Urinary bladder (tissue), 4 donors: ENCODE data around the gene EXOC3L2. TPM values are rescaled to one million over a fixed set of nuclear protein-coding genes. Genes with fewer than 3 reads are reported as not detected.
A peak's percentile ranks its signal among the peaks of the same experiment; 100 is the strongest.
"Not testable (repeated sequence)": the region's sequence is repeated elsewhere in the genome, so short reads cannot be mapped to it uniquely, and the experiment has no call there.

Source experiments
- DNase-seq: peaks from one replicate; pipeline ENCODE4 v3.0.0-alpha.2; 2015; ENCODE audit errors: extremely low spot score
- H3K27ac ChIP-seq: one replicate; pipeline ENCODE4 v1.5.1; 2013; ENCODE audit warnings: low read depth, mild to moderate bottlenecking, moderate library complexity
- H3K36me3 ChIP-seq: one replicate; pipeline ENCODE4 v1.6.1; 2013; ENCODE audit warnings: mild to moderate bottlenecking, moderate library complexity; ENCODE audit not compliant: insufficient read depth
- H3K4me1 ChIP-seq: one replicate; pipeline ENCODE4 v1.6.1; 2013; ENCODE audit warnings: mild to moderate bottlenecking, moderate library complexity; ENCODE audit not compliant: insufficient read depth
- H3K4me3 ChIP-seq: one replicate; pipeline ENCODE4 v1.5.1; 2013; ENCODE audit warnings: low read depth, low read length
- WGBS: extraction: QIAGEN DNeasy Blood & Tissue Kit; methylation state at CpG from one replicate; pipeline ENCODE4 v1.1.7; 2013; 5-methylcytosine and 5-hydroxymethylcytosine counted together
- polyA plus RNA-seq: library from polyadenylated mRNA; stranded (reverse); fragments of 200-250 nt; gene quantifications from one replicate; pipeline ENCODE4 v1.2.3, GENCODE V29; 2013
- total RNA-seq: library from RNA; depleted of rRNA; stranded (reverse); fragments of >200 nt; gene quantifications from one replicate; pipeline ENCODE4 v1.2.3, GENCODE V29; 2014
- donor health status: healthy with polysubstance abuse.
- donor health status: healthy.

Gene EXOC3L2
- total and polyA plus RNA-seq, 2 donors = 3.4 to 6.9 TPM

- no peak within 1 kb of the TSS for H3K27ac ChIP-seq
- no peaks in the 10 kb centered on the region for H3K36me3 ChIP-seq
- H3K4me3 ChIP-seq = peak within 1 kb of the TSS; percentile 99
- H3K4me1 ChIP-seq = no peaks in the 10 kb centered on the region
- DNase-seq = peak; percentile 18
- WGBS = under 1% methylated on average over 56 of the region's 58 CpGs
These were observed 5.7 kb upstream of the EXOC3L2 start, which contains the start of gene MARK4 for GRCh38 chr19:45250832-45251451. Gene MARK4, plus strand, starts transcription at chr19:45251271. Its CDS starts 318 bp downstream, at chr19:45251589.

- DNase-seq = no peak
- no peak overlapping the region for H3K27ac ChIP-seq
- WGBS = 34% methylated on average over 14 of the region's 14 CpGs
These were observed 5.1 kb upstream of the EXOC3L2 start for GRCh38 chr19:45250216-45250831.

GRCh38 chr19:45249261-45250033, 4.2 kb upstream of the EXOC3L2 start:
- WGBS = 64% methylated on average over 11 of the region's 11 CpGs
- no peak for DNase-seq
- Histone ChIP-seq H3K27ac (no peak overlapping the region), H3K36me3 (no peaks in the 10 kb centered on the region), H3K4me1 (no peaks in the 10 kb centered on the region), H3K4me3 (no peak overlapping the region)

More at GRCh38 chr19:45250216-45250831, 5.1 kb upstream of the EXOC3L2 start:
- Histone ChIP-seq H3K36me3 (no peaks in the 10 kb centered on the region), H3K4me1 (no peaks in the 10 kb centered on the region), H3K4me3 (peak overlapping the region; percentile 99)

DNA sequence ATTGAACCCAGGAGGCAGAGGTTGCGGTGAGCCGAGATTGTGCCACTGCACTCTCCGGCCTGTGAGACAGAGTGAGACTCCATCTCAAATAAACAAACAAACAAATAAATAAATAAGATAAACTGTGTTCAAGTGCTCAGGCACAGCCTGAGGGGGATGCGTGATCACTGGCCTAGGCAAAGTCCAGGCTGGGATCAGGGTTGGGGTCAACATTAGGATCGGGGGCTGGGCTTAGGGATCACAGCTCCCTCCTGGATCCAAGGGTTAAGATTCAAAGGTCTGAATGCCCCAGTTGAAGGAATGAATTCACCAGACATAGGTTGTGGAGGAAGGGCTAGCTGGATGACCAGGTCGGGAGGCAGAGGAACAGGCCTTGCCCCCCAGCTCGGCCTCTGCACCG, 1.9 kb upstream of the EXOC3L2 start:
- no peak for DNase-seq
- Histone ChIP-seq H3K4me1 (no peaks in the 10 kb centered on the region), H3K4me3 (no peak overlapping the region), H3K27ac (no peak overlapping the region), H3K36me3 (no peaks in the 10 kb centered on the region)
- 96% methylated on average over 8 of the region's 8 CpGs for WGBS

DNA sequence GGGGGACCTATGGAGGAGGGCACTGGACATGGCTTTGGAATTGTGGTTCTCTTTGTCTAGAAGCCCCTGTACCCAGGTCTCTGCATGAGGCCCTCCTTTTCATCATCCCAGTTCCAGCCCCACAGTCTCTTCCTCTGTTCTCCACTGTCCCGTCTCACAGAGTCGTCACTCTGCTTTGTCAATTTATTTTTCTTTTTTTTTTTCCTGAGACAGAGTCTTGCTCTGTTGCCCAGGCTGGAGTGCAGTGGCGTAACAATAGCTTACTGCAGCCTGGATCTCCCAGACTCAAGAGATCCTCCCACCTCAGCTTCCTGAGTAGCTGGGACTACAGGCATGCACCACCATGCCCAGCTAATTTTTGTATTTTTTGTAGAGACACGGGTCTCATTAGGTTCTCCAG, 619 bp upstream of the EXOC3L2 start:
- H3K36me3 ChIP-seq = no peaks in the 10 kb centered on the region
- WGBS = 57% methylated on average over 4 of the region's 4 CpGs
- no peaks in the 10 kb centered on the region for H3K4me1 ChIP-seq
- no peak for DNase-seq
- H3K4me3 ChIP-seq = no peak overlapping the region
- H3K27ac ChIP-seq = no peak overlapping the region

DNA sequence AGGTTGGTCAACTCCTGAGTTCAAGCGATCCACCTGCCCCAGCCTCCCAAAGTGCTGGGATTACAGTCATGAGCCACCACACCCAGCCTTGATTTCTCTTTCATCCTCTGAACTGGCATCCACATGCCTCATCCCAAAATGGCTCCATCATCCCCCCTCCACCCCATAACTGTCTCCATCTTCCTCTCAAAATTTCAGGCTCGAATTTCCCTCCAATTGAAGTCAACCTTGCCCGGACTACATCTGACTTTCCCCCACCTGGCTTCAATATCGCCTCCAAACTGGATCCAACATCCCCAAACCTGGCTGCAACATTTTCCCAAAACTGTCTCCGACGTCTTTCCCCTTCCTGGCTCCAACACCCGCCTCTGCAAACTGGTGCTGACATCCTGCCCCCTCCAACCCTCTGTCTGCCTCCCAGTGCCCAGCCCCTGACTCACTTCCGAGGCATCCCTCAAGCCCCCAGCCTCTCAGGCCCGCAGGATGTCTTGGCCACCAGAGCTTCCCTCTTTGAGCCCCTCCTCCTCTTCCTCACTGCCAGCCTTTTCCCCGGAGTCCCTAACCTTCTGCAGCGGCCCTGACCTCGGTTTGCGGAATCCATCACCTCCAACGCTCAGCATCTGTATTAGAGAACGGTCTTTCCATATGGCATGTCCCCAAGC, 943 bp downstream of the EXOC3L2 start:
- no peaks in the 10 kb centered on the region for H3K36me3 ChIP-seq
- H3K4me3 ChIP-seq = no peak overlapping the region
- no peak for DNase-seq
- no peak overlapping the region for H3K27ac ChIP-seq
- 66% methylated on average over 15 of the region's 15 CpGs for WGBS
- no peaks in the 10 kb centered on the region for H3K4me1 ChIP-seq

GRCh38 chr19:45243144-45243732, 2.0 kb downstream of the EXOC3L2 start:
- H3K36me3 ChIP-seq = no peaks in the 10 kb centered on the region
- H3K27ac ChIP-seq = no peak overlapping the region
- no peaks in the 10 kb centered on the region for H3K4me1 ChIP-seq
- no peak for DNase-seq
- whole genome bisulfite sequencing = 77% methylated on average over 13 of the region's 13 CpGs
- no peak overlapping the region for H3K4me3 ChIP-seq

DNA sequence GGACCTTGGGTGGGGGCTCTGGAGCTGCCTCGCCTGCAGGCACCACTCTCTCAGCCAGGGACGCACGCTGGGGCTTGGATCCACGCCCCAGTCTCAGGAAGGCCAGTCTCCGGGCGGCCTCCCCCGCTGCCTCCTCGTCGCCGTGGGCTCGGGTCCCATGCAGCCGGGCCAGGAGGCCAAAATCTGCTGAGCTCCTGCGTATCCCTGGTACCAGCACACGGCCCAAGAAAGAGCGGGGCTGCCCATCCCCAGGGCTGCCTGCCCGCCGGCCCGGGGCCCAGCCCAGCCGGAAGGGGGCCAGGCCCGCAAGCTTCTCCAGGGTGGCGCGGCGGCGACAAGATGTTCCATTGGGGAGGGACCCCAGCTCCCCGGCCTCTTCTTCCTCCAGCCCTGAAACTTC, 6.7 kb downstream of the EXOC3L2 start:
- Histone ChIP-seq H3K4me3 (no peak overlapping the region), H3K4me1 (no peaks in the 10 kb centered on the region), H3K36me3 (no peaks in the 10 kb centered on the region), H3K27ac (no peak overlapping the region)
- 85% methylated on average over 25 of the region's 25 CpGs for WGBS
- DNase-seq = no peak

GRCh38 chr19:45235485-45235884, 9.7 kb downstream of the EXOC3L2 start:
- Histone ChIP-seq H3K27ac (no peak overlapping the region), H3K4me3 (no peak overlapping the region), H3K4me1 (no peaks in the 10 kb centered on the region), H3K36me3 (no peaks in the 10 kb centered on the region)
- 15% methylated on average over 8 of the region's 8 CpGs for WGBS
- DNase-seq = no peak

- WGBS = 20% methylated on average over 93 of the region's 93 CpGs
- DNase-seq = no peak
- no peaks in the 10 kb centered on the region for H3K36me3 ChIP-seq
- no peak overlapping the region for H3K27ac ChIP-seq
- no peaks in the 10 kb centered on the region for H3K4me1 ChIP-seq
- no peak overlapping the region for H3K4me3 ChIP-seq
These were observed 10.9 kb downstream of the EXOC3L2 start for GRCh38 chr19:45234089-45234869.

- WGBS = 68% methylated on average over 3 of the region's 3 CpGs
- Histone ChIP-seq H3K4me1 (no peaks in the 10 kb centered on the region), H3K27ac (no peak overlapping the region), H3K36me3 (no peaks in the 10 kb centered on the region), H3K4me3 (no peak overlapping the region)
- no peak for DNase-seq
These were observed 13.3 kb downstream of the EXOC3L2 start for GRCh38 chr19:45231891-45232290.

GRCh38 chr19:45229056-45229455, 16.2 kb downstream of the EXOC3L2 start:
- not testable (repeated sequence) for H3K4me1 ChIP-seq, H3K36me3 ChIP-seq, DNase-seq, H3K4me3 ChIP-seq, H3K27ac ChIP-seq
- WGBS = 90% methylated on average over 2 of the region's 2 CpGs

DNA sequence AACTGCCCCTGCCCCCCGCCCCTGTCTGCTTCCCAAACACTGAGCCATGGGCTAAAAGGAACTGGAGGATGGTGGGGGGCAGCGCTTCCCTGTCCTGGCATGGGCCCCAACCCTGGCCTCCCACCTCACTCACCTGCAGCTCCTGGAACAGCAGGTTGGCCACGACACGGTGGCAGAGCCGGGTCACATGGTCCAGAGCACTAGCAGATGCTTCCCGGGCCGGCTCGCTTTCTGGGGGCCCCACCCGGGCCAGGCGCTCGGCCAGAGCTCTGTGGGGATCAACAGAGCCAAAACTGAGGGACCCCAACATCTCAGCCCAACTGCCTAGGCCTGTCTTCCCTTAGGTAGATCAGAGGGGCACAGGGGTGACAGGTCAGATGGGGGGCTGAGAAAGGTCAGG, 20.6 kb downstream of the EXOC3L2 start:
- no peak for DNase-seq
- Histone ChIP-seq H3K4me3 (no peak overlapping the region), H3K36me3 (no peaks in the 10 kb centered on the region), H3K27ac (no peak overlapping the region), H3K4me1 (no peaks in the 10 kb centered on the region)
- 59% methylated on average over 11 of the region's 11 CpGs for WGBS
